A549 treated with AZD2906 at 1 μM for 4 hours (cell line): ENCODE data around the gene VGF. TPM values are rescaled to one million over a fixed set of nuclear protein-coding genes. Genes with fewer than 3 reads are reported as not detected.

ENCODE experiments used
- total RNA-seq: library from RNA; stranded (reverse); fragments of 200-300 nt; extraction: Qiagen RNA extraction; gene quantifications from 5 replicates; pipeline ENCODE4 v1.2.3, GENCODE V29; 2022

Gene VGF
- total RNA-seq = 11.1 to 31.9 TPM (median 20.1 TPM) in 5 replicates

DNA sequence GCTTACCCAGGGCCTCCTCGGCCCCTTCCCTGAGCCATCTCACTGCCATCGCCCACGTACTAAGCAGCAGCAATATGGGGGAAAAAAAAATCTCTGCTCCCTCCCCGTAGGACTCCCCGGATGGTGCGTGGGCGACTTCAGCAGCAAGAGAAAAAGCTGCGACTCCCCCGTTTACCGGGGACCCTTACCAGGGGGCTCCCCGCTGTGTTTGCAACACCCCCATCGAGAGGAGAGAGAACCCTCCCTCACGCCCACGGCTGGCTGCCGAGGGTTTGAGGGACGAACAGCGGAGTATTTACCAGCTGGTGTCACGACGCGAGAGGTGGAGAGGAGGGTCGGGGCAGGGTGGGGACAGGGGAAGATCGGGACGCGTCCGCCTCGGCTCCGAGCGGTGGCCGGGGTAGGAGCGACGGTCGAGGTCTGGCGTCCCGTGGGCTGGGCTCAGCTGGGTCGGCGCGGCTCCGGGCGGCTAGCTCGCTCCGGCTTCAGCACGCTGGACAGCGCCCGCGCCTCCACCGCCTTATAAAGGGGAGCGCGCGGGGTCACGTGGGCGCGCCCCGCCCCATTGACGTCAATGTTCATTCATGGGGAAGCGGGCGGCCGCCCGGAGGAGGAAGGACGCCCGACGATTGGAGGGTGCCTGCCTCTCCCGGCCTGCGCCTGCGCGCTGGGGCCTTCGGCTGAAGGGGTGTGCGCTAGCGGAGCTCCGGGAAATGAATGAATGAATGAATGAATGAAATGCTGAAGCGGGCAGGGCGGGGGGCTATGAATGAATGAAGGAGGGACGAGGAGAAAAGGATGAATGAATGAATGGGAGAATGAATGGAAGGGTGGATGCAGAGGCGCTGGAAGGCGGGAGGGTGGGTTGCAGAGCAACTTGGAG, at the start of gene VGF:
Gene VGF, minus strand, starts transcription at position 495 of the 883 bp plus-strand sequence. CDS start 726 bp downstream, outside the sequence.

DNA sequence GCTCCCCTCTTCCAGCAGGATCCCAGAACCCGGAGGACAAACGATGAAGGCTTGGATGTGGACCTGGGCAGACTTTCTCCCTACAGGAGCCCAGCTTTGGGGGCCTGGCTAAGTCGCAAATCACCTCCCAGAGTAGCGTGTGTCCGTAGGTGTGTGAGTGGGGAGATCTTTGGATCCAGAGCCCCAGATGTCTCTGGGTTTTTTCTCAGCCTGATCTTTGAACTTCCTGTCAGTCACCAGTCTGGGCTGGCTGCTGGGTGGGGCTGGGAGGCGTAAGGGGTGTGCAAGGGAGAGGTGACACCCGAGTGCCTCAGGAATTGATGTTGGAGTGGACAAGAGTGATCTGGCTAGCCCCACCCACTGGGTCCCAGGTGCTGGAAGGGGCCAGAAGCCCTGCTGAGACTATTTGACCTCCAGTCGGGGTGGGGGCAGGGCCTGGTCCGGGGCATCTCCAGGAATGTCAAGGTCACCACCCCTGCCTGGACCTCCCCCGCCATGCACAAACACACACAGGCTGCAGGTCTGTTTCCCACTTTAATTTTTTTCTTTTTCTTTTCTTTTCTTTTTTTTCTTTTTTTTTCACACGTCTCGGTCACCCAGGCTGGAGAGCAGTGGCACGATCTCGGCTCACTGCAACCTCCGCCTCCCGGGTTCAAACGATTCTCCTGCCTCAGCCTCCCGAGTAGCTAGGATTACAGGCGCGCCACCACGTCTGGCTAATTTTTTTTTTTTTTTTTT, 35.7 kb upstream of the VGF start, which contains the start of gene MOGAT3:
Gene MOGAT3, minus strand, starts transcription at position 175 of the 738 bp plus-strand sequence. CDS start 182 bp downstream, outside the sequence.

GRCh38 chr7:101180130-101180755, 14.9 kb upstream of the VGF start, which contains the start of gene NAT16:
NAT16 (minus strand) TSS chr7:101180293; CDS start chr7:101174807, 5,486 bp downstream.

GRCh38 chr7:101153969-101154692, 11.2 kb downstream of the VGF start, which contains the start of gene AP1S1:
AP1S1 (plus strand) TSS chr7:101154476; CDS start chr7:101154515, 39 bp downstream.

DNA sequence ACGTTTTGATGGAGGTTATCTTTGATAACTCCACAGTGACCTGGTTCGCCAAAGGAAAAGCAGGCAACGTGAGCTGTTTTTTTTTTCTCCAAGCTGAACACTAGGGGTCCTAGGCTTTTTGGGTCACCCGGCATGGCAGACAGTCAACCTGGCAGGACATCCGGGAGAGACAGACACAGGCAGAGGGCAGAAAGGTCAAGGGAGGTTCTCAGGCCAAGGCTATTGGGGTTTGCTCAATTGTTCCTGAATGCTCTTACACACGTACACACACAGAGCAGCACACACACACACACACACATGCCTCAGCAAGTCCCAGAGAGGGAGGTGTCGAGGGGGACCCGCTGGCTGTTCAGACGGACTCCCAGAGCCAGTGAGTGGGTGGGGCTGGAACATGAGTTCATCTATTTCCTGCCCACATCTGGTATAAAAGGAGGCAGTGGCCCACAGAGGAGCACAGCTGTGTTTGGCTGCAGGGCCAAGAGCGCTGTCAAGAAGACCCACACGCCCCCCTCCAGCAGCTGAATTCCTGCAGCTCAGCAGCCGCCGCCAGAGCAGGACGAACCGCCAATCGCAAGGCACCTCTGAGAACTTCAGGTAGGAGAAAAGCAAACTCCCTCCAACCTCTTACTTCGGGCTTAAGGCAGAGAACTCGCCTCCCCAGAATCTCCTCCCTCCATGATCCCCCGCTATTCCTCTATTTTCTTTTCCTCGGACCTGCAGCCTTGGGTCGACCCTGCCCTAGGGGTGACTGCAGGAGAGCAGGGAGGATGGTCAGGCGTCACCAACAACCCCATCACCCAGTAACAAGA, 38.5 kb downstream of the VGF start, which contains the start of gene SERPINE1:
Gene SERPINE1, plus strand, starts transcription at position 454 of the 809 bp plus-strand sequence. CDS start 1,290 bp downstream, outside the sequence.

Other genes with a start within 250 kb of the VGF start
- 15.2 to 23.8 TPM (median 22.2 TPM) in 5 replicates for gene MUC3A, start 216.0 kb downstream of the VGF start, total RNA-seq
- 12.5 to 23.4 TPM (median 19.2 TPM) in 5 replicates for gene MUC12, start 196.0 kb downstream of the VGF start, total RNA-seq
- gene MUC17, start 145.5 kb downstream of the VGF start, total RNA-seq = 0.02 to 0.11 TPM (median 0.02 TPM) in 5 replicates
- gene TRIM56, start 80.1 kb downstream of the VGF start, total RNA-seq = 12.4 to 15.5 TPM (median 13.1 TPM) in 5 replicates
- 1,708 to 2,057 TPM (median 1,848 TPM) in 5 replicates for gene SERPINE1, start 38.5 kb downstream of the VGF start, total RNA-seq
- 146 to 161 TPM (median 152 TPM) in 5 replicates for gene AP1S1, start 11.1 kb downstream of the VGF start, total RNA-seq
- 0.13 to 0.19 TPM (median 0.15 TPM) in 5 replicates for gene NAT16, start 14.7 kb upstream of the VGF start, total RNA-seq
- gene MOGAT3, start 35.5 kb upstream of the VGF start, total RNA-seq = not detected in 5 replicates
- gene PLOD3, start 52.0 kb upstream of the VGF start, total RNA-seq = 68.9 to 89.2 TPM (median 82.6 TPM) in 5 replicates
- 69.7 to 103 TPM (median 87.4 TPM) in 5 replicates for gene ZNHIT1, start 52.6 kb upstream of the VGF start, total RNA-seq
- gene CLDN15, start 72.2 kb upstream of the VGF start, total RNA-seq = 7.0 to 12.8 TPM (median 10.9 TPM) in 5 replicates
- 129 to 149 TPM (median 142 TPM) in 5 replicates for gene FIS1, start 79.5 kb upstream of the VGF start, total RNA-seq
- 48.2 to 53.5 TPM (median 52.8 TPM) in 5 replicates for gene IFT22, start 156.2 kb upstream of the VGF start, total RNA-seq
- gene COL26A1, start 197.3 kb upstream of the VGF start, total RNA-seq = 0.44 to 0.74 TPM (median 0.52 TPM) in 5 replicates